HG03342 (cell line): ENCODE measurements around the gene ZNF536.
"Not testable (repeated sequence)": the region's sequence is repeated elsewhere in the genome, so short reads cannot be mapped to it uniquely, and the experiment has no call there.

Experiments
- ATAC-seq: cut with Tn5 transposase; IDR thresholded peaks from one replicate; pipeline ENCODE4 v1.9.1; 2021; ENCODE audit warnings: mild to moderate bottlenecking, moderate library complexity; ENCODE audit not compliant: unreplicated experiment

Gene ZNF536

DNA sequence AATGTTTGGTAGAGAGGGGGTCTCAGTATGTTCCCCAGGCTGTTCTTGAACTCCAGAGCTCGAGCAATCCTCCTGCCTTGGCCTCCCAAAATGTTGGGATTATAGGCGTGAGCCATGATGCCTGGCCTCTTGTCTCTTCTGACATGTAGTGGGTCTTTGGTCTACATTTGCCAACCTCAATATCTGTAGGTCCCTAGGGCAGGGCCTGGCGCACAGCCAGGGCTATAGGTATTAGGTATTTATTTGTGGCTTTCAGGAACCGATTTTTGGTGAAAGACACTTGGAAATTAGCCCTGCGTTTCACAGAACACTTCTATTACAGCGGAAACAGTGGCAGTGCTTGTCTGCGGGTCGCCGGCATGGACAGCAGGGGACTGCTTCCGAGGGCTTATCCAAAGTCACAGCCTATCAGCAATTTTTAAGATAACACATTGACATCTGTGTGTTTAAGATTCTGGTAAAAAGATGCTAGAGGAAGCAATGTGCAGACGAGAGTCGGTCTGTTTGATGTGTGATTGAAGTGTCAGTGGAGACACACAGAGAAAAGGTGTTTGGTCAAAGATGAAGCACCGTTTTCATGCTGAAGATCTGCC lies 14.5 kb downstream of the ZNF536 start:
- ATAC-seq, result no peak

- no peak for ATAC-seq
These were observed 15.3 kb downstream of the ZNF536 start for GRCh38 chr19:30387311-30388115.

DNA sequence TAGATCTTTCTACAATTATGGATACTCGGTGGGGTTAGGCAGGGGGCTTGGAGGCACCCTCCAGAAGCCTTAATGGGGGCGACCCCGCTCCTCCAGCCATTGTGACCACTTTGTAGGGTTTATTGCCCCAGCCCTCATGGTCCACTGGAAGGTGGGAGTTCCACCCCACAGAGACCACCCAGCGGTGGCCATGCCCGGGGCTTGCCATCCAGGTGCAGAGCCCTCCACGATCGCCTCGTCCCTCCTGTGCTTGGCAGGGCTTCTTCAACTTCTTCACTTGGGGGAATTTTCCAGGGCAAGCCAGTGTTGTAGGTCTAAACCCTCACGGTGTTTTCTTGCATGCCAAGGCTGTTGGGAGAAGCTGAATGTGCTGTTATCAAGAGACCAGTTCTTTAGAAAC lies 16.1 kb downstream of the ZNF536 start:
- ATAC-seq, result no peak

DNA sequence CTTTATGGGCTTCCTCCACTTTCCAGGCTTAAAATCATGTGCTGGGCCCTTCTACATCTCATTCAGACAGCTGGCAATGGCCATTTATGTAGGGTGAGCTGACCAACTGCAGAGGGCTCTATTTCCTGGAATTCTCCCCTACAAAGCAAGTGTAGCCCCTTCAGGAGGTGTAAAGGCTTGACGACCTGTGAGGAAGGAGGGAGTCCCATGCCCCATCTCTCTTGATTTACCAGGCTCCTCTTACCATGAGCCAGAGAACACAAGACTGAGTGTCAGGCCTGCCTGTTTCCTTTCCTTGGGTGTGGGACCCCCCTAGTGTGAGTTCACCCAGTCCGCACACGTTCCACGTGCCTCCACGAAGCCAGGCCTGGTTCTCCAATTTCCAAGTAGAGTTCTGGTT lies 16.6 kb downstream of the ZNF536 start:
- ATAC-seq, result no peak

DNA sequence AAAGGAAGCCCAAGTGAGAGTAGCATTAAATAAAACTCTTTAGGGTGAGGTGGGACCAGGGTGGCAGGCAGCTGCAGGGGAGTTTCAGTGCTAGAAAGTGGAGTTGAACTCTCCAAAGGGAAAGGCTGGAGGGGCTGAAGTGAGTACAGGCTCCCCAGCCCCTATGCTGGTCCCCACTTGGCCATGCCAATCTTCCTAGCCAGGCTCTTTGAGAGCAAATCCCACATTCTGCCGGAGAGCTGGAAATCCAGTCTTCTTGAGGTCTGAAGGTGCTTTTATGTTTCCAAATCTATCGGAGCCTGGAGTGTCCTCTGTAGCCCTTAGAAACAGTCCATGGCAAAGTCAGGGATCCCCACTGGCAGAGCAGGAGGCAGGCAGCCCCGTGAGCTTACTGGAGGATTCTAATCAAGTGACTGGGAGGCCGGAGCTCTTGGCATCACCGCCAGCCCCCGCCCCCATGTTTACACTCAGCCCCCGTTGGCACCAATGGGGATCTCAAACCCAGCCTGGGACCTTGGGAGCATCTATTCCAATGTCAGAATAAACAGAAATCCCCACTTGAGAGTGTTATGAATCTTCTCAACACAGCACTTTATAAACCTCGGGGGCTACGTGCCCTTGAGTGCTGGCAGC lies 18.3 kb downstream of the ZNF536 start:
- ATAC-seq, result no peak

DNA sequence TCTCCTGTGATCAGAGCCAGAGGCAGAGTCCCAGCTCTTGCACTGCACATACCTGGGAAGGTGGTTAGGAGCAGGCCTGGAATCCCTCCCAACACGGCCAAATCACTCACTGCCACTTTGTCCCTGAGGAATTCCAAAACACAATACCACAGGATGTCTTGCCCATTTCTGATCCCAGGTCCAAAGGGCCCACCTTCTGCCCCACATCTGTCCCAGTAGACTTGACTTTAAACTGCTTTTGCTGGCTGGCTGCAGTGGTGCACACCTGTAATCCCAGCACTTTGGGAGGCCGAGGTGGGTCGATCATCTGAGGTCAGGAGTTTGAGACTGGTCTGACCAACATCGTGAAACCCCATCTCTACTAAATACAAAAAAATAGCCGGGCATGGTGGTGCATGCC lies 18.9 kb downstream of the ZNF536 start:
- ATAC-seq, result no peak

DNA sequence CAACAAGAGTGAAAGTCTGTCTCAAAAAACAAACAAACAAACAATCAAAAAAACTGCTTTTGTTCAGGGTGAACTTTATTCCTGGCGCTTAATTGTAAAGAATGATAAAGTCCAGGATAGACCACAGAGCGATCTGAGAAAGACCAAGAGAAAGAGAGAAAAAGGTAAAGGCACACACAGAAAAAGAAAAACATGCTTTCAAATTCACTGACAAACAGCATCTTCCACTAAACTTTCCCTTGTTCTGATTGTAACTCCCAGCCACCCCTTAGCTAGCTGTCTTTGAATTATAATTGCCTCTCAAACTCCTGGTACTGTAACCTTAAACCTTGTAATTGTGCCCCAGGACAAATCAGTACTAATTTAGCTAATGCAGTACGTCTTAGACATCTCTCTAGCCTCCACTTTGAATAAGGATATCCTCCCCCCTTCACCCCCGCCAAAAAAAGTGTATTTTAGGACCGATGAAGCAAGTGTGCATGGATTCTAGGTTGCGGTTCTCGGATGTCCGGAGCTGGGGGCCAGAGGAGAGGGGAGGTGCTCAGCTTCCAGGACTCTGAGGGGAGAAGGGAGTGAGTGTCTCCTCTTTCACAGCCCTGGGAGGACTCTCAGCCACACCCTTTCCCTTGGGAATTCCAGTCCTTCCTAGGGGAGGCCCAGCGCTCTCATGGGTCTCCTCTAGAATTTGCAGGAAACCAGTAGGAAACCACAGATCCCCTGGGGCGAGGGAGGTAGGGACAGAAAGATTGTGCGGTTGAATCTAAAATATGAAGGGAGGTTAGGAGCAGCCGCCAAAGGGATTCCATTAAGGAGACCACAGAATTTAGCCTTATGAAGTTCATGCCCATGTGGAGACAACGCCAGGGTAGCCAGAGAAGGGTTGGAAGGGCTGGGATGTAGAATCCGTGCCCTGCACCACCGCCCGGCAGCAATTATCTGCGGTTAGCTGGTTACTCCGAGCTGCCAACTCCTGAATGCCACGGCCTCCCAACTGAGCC lies 19.7 kb downstream of the ZNF536 start:
- no peak for ATAC-seq

GRCh38 chr19:30393046-30393445 lies 20.9 kb downstream of the ZNF536 start:
- no peak for ATAC-seq

- no peak for ATAC-seq
These were observed 21.7 kb downstream of the ZNF536 start for GRCh38 chr19:30393729-30394480.

- no peak for ATAC-seq
These were observed 22.4 kb downstream of the ZNF536 start for GRCh38 chr19:30394481-30395151.

DNA sequence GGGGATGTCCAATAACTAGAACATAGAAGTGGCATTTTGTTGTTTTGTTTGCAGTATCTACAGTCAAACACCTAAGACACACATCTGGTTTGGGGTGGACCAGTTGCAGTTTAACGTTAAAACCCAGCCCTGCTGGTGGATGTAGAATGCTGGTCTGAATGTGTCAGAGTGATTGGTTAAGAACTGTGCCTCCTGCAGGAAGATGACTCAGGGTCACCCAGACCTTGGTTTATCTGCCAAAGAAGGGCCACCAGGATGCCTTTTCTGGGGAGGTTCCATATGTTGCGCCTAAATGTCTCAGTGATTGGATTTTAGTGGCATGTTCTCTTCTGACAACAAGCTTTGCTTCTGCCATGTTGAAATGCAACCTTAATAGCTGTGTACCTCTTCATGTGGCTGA lies 23.1 kb downstream of the ZNF536 start:
- no peak for ATAC-seq

DNA sequence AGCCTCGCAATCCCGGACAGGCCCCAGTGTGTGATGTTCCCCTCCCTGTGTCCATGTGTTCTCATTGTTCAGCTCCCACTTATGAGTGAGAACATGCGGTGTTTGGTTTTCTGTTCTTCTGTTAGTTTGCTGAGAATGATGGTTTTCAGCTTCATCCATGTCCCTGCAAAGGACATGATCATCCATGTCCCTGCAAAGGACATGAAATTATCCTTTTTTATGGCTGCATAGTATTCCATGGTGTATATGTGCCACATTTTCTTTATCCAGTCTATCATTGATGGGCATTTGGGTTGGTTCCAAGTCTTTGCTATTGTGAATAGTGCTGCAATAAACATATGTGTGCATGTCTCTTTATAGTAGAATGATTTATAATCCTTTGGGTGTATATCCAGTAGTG lies 26.4 kb downstream of the ZNF536 start:
- ATAC-seq, result not testable (repeated sequence)

DNA sequence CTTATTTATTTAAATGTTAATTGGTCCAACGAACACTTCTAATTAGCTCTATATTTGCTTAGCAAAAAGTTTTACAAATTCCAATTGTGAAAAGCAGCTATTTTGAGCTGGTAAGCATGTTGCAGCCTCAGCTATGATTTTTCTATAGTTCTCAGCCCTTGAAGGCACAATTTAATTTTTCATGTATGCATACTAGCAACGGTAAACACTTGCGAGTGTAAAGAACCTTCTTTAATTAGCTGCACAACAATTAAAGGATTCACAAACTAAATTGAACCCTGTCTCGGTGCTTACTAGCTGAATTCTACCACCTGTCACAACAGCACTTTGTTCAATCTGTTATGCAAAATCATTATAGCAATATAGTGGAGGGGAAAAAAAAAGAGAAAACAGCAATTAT lies 29.8 kb downstream of the ZNF536 start:
- no peak for ATAC-seq

DNA sequence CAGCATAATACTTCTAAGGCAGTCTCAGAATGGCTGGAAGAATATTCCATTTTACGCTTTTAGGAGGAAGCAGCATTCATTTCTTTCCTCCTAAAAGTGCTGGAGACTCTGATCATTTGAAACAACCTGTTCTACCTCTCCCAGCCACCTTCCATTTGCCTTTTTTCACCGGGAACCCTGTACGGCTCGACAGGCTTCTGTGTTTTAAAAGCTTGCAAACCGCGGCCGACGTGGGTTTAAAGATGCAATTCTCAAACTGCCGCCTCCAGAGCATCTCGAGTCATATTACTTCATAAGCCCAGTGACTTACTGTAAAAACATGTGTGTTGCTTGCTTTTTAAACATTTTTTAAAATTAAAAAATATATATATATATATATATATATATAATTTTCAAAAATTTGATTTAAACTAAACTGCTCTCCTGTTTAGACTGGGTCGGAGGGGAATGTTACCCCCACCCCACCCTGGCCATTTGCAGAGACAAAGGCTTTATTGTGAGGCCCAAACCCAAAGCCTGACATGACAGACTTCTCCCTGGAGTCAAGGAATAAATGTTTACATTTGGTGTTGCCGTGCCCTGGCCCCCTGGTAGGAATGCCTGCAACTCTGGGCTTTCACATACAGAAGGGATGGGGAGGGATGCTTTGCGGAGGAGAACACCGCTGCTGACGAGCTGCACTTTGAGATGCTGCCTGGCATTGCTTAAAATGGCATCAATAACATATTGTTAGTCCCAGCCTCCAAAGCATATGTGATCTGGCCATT lies 30.4 kb downstream of the ZNF536 start:
- ATAC-seq, result no peak

DNA sequence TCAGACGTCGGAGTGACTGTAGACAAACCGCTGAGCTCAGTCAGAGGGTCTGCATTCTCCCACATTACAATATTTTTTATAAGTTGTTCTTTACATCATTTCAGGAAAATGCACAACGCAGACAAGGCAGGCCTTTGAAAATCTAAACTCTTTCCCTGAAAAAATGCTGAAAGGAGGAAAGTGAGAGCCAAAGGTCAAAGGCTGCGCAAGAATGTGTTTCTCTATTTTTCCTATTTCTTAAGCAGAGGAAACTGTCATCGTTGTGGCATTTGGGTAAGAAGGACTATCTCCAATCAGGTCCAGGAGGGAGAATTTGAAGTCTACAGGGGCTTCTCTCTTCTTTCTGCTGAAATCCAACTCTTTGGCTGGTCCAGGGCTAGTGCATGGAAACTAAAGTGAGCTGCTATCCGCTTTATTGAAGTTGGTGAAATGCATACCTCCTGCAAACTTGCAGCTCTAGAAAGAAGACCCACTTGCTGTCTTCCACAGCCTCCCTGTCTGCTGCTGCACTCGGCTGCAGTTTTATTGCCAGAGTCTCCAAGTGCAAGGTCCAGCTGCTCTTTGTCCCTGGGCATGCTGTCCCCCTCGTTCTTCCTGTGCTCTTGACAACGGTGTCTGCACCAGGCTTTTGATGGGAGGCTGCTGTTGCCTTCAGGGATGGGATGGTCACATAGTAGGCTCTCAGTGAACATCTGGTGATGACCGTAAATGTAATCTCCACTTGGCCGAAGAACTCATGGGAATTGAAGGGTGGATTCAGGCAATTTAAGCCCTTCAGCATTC lies 31.2 kb downstream of the ZNF536 start:
- no peak for ATAC-seq

- no peak for ATAC-seq
These were observed 34.3 kb downstream of the ZNF536 start for GRCh38 chr19:30406220-30407067.

DNA sequence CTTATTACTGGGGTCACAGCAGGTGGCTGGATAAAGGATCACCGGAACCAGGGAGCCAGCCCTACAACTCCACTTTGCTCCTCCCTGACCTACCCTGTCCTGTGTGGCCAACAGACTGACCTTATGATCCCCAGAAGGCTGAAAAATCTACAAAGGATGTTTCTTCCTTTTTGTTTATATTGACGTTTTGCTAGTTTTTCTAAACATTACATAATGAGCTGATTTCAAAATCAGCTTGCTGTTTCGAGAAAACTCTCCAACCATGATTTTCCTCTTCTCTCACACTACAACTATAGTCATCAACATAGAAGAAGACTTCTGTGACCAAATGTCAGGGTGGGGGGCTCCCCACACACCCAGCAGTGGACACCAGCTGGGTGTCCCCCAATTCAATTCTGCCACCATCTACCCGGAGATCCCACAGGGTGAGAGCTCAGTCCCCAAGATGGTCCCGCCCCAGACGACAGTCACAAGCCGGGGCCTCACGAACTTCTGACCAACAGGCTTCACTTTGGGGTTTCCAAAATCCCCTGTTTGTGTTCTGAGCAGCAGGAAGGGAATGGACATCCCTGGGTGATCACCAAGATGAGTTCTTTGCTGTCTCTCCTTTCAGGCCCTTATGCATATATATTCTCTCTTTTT lies 35.0 kb downstream of the ZNF536 start:
- no peak for ATAC-seq
